ENCODE results near the gene CMSS1. TPM values are rescaled to one million over a fixed set of nuclear protein-coding genes. Genes with fewer than 3 reads are reported as not detected.

CMSS1 gene
- total and polyA plus RNA-seq, 4 donors, result 3.8 to 19.5 (median 7.5) TPM

DNA sequence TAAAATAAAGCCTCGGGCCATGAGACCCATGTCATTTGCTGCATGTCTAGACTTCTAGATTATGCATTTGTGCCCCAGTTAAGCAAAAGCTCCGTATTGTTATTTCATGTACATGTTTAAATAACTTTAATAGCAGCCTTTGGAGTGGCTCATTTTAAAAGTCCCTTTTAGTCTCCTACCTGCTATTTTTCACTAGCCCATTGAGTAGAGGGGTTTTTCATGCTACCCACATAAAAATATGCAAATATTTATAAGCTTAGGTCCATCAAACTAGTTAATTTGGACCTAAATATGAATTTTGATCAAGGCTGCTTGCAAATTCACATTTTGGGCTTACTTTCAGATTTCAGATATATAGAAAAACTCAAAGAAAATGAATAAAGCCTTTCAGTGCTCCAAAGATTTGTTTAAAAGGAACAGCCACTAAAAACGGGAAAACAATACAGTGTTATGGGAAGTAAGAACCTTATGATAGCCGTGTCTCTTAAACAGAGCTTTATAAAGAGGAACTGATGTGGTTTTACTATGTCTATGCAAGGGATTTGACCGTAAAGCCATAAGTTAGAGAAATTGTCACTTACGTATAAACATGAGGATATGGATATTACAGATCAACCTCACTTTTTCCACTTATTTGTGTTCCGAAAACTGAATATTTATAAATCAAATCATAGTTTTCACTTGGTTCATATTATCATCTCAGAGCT lies 266.6 kb downstream of the CMSS1 start:
- no peaks in the 10 kb centered on the region for H3K9me3 ChIP-seq (ENCODE audit: control insufficient read depth in 4 of 4, low read length in 3 of 4)
- TF ChIP-seq TAF1 (conservative IDR thresholded peaks at IDR 0.05), result no peak
- TF ChIP-seq GABPA (IDR thresholded peaks at IDR 0.05 in 1 of 2, conservative IDR thresholded peaks at IDR 0.05 in 1 of 2), result no peak
- no peaks in the 10 kb centered on the region for H3K27me3 ChIP-seq (ENCODE audit: control insufficient read depth in 4 of 4, insufficient read depth in 4 of 4, low read length in 3 of 4)
- H3K27ac ChIP-seq (ENCODE audit: low read depth in 1 of 2, low read length in 2 of 2), result no peak overlapping the region
- H3K4me3 ChIP-seq (ENCODE audit: low read depth in 1 of 3, low read length in 3 of 3), result no peak overlapping the region
- no peak overlapping the region for H3K9ac ChIP-seq (ENCODE audit: low read depth in 1 of 2, low read length in 2 of 2)
- WGBS, result 89% methylated on average over 7 of the region's 7 CpGs
- no peaks in the 10 kb centered on the region for H3K36me3 ChIP-seq (ENCODE audit: control insufficient read depth in 4 of 4, insufficient read depth in 3 of 4, low read depth in 1 of 4, low read length in 3 of 4)
- peaks cover 0 to 9% (median 2%) of the 10 kb centered on the region in 4 donors for H3K4me1 ChIP-seq (ENCODE audit: control insufficient read depth in 4 of 4, insufficient read depth in 4 of 4, low read length in 3 of 4)
- no peak for DNase-seq (ENCODE audit: low spot score)

- Histone ChIP-seq H3K27ac (ENCODE audit: low read depth in 1 of 2, low read length in 2 of 2) (no peak overlapping the region), H3K27me3 (ENCODE audit: control insufficient read depth in 4 of 4, insufficient read depth in 4 of 4, low read length in 3 of 4) (no peaks in the 10 kb centered on the region), H3K4me3 (ENCODE audit: low read depth in 1 of 3, low read length in 3 of 3) (no peak overlapping the region), H3K9ac (ENCODE audit: low read depth in 1 of 2, low read length in 2 of 2) (no peak overlapping the region), H3K9me3 (ENCODE audit: control insufficient read depth in 4 of 4, low read length in 3 of 4) (no peaks in the 10 kb centered on the region), H3K4me1 (ENCODE audit: control insufficient read depth in 4 of 4, insufficient read depth in 4 of 4, low read length in 3 of 4) (no peaks in the 10 kb centered on the region), H3K36me3 (ENCODE audit: control insufficient read depth in 4 of 4, insufficient read depth in 3 of 4, low read depth in 1 of 4, low read length in 3 of 4) (no peaks in the 10 kb centered on the region)
- no peak for DNase-seq (ENCODE audit: low spot score)
- WGBS, result 77% methylated on average over 1 of the region's 1 CpG
- TF ChIP-seq EGR1 (IDR thresholded peaks at IDR 0.05; ENCODE audit: low read depth in 2 of 2), result no peak
Measured at GRCh38 chr3:100086401-100086800, 268.7 kb downstream of the CMSS1 start.

GRCh38 chr3:100087198-100087597 lies 269.5 kb downstream of the CMSS1 start:
- no peak for TF ChIP-seq REST (IDR thresholded peaks at IDR 0.05)
- TF ChIP-seq, protein P1, sequence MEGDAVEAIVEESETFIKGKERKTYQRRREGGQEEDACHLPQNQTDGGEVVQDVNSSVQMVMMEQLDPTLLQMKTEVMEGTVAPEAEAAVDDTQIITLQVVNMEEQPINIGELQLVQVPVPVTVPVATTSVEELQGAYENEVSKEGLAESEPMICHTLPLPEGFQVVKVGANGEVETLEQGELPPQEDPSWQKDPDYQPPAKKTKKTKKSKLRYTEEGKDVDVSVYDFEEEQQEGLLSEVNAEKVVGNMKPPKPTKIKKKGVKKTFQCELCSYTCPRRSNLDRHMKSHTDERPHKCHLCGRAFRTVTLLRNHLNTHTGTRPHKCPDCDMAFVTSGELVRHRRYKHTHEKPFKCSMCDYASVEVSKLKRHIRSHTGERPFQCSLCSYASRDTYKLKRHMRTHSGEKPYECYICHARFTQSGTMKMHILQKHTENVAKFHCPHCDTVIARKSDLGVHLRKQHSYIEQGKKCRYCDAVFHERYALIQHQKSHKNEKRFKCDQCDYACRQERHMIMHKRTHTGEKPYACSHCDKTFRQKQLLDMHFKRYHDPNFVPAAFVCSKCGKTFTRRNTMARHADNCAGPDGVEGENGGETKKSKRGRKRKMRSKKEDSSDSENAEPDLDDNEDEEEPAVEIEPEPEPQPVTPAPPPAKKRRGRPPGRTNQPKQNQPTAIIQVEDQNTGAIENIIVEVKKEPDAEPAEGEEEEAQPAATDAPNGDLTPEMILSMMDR (IDR thresholded peaks at IDR 0.05; ENCODE audit: low read depth, low read length, missing input control), result no peak
- TF ChIP-seq, protein P2, sequence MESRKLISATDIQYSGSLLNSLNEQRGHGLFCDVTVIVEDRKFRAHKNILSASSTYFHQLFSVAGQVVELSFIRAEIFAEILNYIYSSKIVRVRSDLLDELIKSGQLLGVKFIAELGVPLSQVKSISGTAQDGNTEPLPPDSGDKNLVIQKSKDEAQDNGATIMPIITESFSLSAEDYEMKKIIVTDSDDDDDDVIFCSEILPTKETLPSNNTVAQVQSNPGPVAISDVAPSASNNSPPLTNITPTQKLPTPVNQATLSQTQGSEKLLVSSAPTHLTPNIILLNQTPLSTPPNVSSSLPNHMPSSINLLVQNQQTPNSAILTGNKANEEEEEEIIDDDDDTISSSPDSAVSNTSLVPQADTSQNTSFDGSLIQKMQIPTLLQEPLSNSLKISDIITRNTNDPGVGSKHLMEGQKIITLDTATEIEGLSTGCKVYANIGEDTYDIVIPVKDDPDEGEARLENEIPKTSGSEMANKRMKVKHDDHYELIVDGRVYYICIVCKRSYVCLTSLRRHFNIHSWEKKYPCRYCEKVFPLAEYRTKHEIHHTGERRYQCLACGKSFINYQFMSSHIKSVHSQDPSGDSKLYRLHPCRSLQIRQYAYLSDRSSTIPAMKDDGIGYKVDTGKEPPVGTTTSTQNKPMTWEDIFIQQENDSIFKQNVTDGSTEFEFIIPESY (IDR thresholded peaks at IDR 0.05), result no peak
- no peak for TF ChIP-seq FOXA2 (IDR thresholded peaks at IDR 0.05)
- TF ChIP-seq HNF4A (conservative IDR thresholded peaks at IDR 0.05), result no peak
- no peak for TF ChIP-seq NR2F2 (IDR thresholded peaks at IDR 0.05)
- TF ChIP-seq TAF1 (conservative IDR thresholded peaks at IDR 0.05), result no peak
- TF ChIP-seq RXRA (IDR thresholded peaks at IDR 0.05), result no peak
- TF ChIP-seq YY1 (IDR thresholded peaks at IDR 0.05), result no peak
- Histone ChIP-seq H3K9me3 (ENCODE audit: control insufficient read depth in 4 of 4, low read length in 3 of 4) (no peaks in the 10 kb centered on the region), H3K36me3 (ENCODE audit: control insufficient read depth in 4 of 4, insufficient read depth in 3 of 4, low read depth in 1 of 4, low read length in 3 of 4) (no peaks in the 10 kb centered on the region), H3K9ac (ENCODE audit: low read depth in 1 of 2, low read length in 2 of 2) (no peak overlapping the region), H3K4me3 (ENCODE audit: low read depth in 1 of 3, low read length in 3 of 3) (no peak overlapping the region), H3K27me3 (ENCODE audit: control insufficient read depth in 4 of 4, insufficient read depth in 4 of 4, low read length in 3 of 4) (no peaks in the 10 kb centered on the region), H3K4me1 (ENCODE audit: control insufficient read depth in 4 of 4, insufficient read depth in 4 of 4, low read length in 3 of 4) (no peaks in the 10 kb centered on the region), H3K27ac (ENCODE audit: low read depth in 1 of 2, low read length in 2 of 2) (no peak overlapping the region)
- DNase-seq (ENCODE audit: low spot score), result no peak
